Heart left ventricle (tissue), 16 donors: ENCODE data around the gene RARRES1. TPM values are rescaled to one million over a fixed set of nuclear protein-coding genes. Genes with fewer than 3 reads are reported as not detected.

Source experiments
- ATAC-seq, 4 donors: fragments of 200-7000 bp; cut with Tn5 transposase; one replicate each; pipeline ENCODE4 v1.9.1; 2020 to 2022; ENCODE audit warnings: moderate library complexity in 4 of 4, mild to moderate bottlenecking in 3 of 4, moderate number of reproducible peaks in 1 of 4
- DNase-seq, 5 donors: peaks; one replicate each; pipeline ENCODE4 v3.0.0-alpha.2; 2020
- H3K27ac ChIP-seq, 12 donors: fragments of 200-600 bp; sonication (generic) in 4 of 12; one replicate each; pipeline versions ENCODE4 v1.5.0 to v1.8.0; 2016 to 2022; ENCODE audit warnings: mild to moderate bottlenecking in 2 of 12
- H3K27me3 ChIP-seq, 9 donors: fragments of 200-600 bp; sonication (generic) in 2 of 9; one replicate each; pipeline versions ENCODE4 v1.5.1 to v1.8.0; 2016 to 2022; ENCODE audit warnings: mild to moderate bottlenecking in 3 of 9
- H3K36me3 ChIP-seq, 9 donors: fragments of 200-600 bp; sonication (generic) in 2 of 9; one replicate each; pipeline versions ENCODE4 v1.5.0 to v1.8.0; 2018 to 2022; ENCODE audit warnings: mild to moderate bottlenecking in 2 of 9
- H3K4me1 ChIP-seq, 12 donors: fragments of 200-600 bp; sonication (generic) in 4 of 12; one replicate each; pipeline versions ENCODE4 v1.5.0 to v1.8.0; 2016 to 2022; ENCODE audit warnings: mild to moderate bottlenecking in 3 of 12
- H3K4me3 ChIP-seq, 12 donors: fragments of 200-600 bp; sonication (generic) in 4 of 12; one replicate each; pipeline versions ENCODE4 v1.5.0 to v1.8.0; 2017 to 2022; ENCODE audit warnings: mild to moderate bottlenecking in 9 of 12, moderate library complexity in 4 of 12
- H3K9me3 ChIP-seq, 12 donors: fragments of 200-600 bp; sonication (generic) in 4 of 12; one replicate each; pipeline versions ENCODE4 v1.5.0 to v1.8.0; 2016 to 2022; ENCODE audit warnings: mild to moderate bottlenecking in 1 of 12
- CTCF ChIP-seq, 12 donors: fragments of 200-600 bp; sonication (generic) in 4 of 12; IDR thresholded peaks; one replicate each; pipeline versions ENCODE4 v1.5.0 to v1.8.0; 2018 to 2022; ENCODE audit warnings: antibody characterized with exemption in 12 of 12, mild to moderate bottlenecking in 5 of 12
- POLR2A ChIP-seq, 2 donors: fragments of 450-650 bp; IDR thresholded peaks; one replicate each; pipeline ENCODE4 v1.6.1; 2017; ENCODE audit warnings: antibody characterized with exemption in 2 of 2, mild to moderate bottlenecking in 2 of 2, moderate library complexity in 2 of 2
- WGBS, 4 donors: extraction: QIAGEN DNeasy Blood & Tissue Kit in 2 of 4; methylation state at CpG; one replicate each; pipeline versions ENCODE4 v1.1.5 to v1.1.7; 2013 to 2018; 5-methylcytosine and 5-hydroxymethylcytosine counted together
- intact Hi-C, 10 donors: fragments of 100-400 bp; cut with DNase I; formaldehyde crosslinking; loops; one replicate each; pipeline versions ENCODE4 v1.11.1 to v1.14.2; 2022
- polyA plus RNA-seq, 2 donors: library from polyadenylated mRNA; stranded (reverse); fragments of 200-250 nt; gene quantifications; one replicate each; pipeline ENCODE4 v1.2.3, GENCODE V29; 2013
- total RNA-seq, 9 donors: library from RNA; depleted of rRNA in 2 of 9; stranded (reverse); fragments of >200 nt in 2 of 9; fragmentation: NEBNext Ultra II Directional in 3 of 9; extraction: Animal tissue kit (Norgen Biotek cat#: 25700) in 3 of 9; gene quantifications; one replicate each; pipeline versions ENCODE4 v1.1.0 to v1.2.4, GENCODE V29; 2016 to 2023
- donor health status: ischemic (EF 13 %, LVEDD 7.1; RV severe dilation, severe dysfunction).
- donor health status: healthy with polysubstance abuse.
- donor health status: DM: no; HTN: yes; CAD: no.
- donor health status: DM: no; HTN: no; CAD: no.
- donor health status: ischemic (EF 25% LVEDD 6.9; RV normal size, moderate dysfunction).
- donor health status: ischemic (EF 25% LVEDD 5.7; RV mildly dilated, moderate dysfunction).
- donor health status: healthy.
- donor health status: DM: yes; HTN: yes; CAD: no.
- donor health status: ischemic (EF 35%, LVEDD 5.7; RV mildly dilated, moderate dysfunction).
- donor health status: nonischemic (EF 11% LVEDD 7.7; RV severe dilation, severe dysfunction).
- donor health status: DM: yes; HTN: yes; CAD: no.
- donor health status: PGD.
- donor health status: ischemic (EF 29% LVEDD 5.4; RV normal size, mild dysfunction).
- donor health status: nonischemic (EF 23%, LVEDD 6.1; RV moderate dilation, normal function).

Gene RARRES1
- total and polyA plus RNA-seq, 11 donors, result 0.63 to 69.4 (median 3.6) TPM

GRCh38 chr3:158685159-158685558, 47.1 kb downstream of the RARRES1 start:
- peaks cover 0 to 85% (median 40%) of the 10 kb centered on the region in 9 donors for H3K36me3 ChIP-seq
- H3K9me3 ChIP-seq, result no peaks in the 10 kb centered on the region
- DNase-seq (no peak), ATAC-seq (no peak)
- intact Hi-C loops, result no loop called here
- H3K27ac ChIP-seq, result no peak overlapping the region
- no peak for TF ChIP-seq POLR2A (IDR thresholded peaks at IDR 0.05)
- TF ChIP-seq CTCF (IDR thresholded peaks at IDR 0.05), result no peak
- 86 to 89% (median 87%) methylated on average over 2 of the region's 2 CpGs for WGBS, 4 donors
- no peaks in the 10 kb centered on the region for H3K27me3 ChIP-seq
- no peak overlapping the region for H3K4me3 ChIP-seq
- no peaks in the 10 kb centered on the region for H3K4me1 ChIP-seq

GRCh38 chr3:158683230-158683962, 48.9 kb downstream of the RARRES1 start:
- intact Hi-C loops, result no loop called here
- Histone ChIP-seq H3K27me3 (no peaks in the 10 kb centered on the region), H3K4me1 (no peaks in the 10 kb centered on the region), H3K9me3 (no peaks in the 10 kb centered on the region), H3K36me3 (peaks cover 0 to 82% (median 43%) of the 10 kb centered on the region in 9 donors), H3K4me3 (no peak overlapping the region), H3K27ac (no peak overlapping the region)
- TF ChIP-seq CTCF (IDR thresholded peaks at IDR 0.05) (no peak), POLR2A (IDR thresholded peaks at IDR 0.05) (no peak)
- DNase-seq (no peak), ATAC-seq (no peak)
- 89 to 98% (median 95%) methylated on average over 5 of the region's 5 CpGs for WGBS, 4 donors

GRCh38 chr3:158680861-158681260, 51.4 kb downstream of the RARRES1 start:
- ATAC-seq (no peak), DNase-seq (no peak)
- TF ChIP-seq POLR2A (IDR thresholded peaks at IDR 0.05) (no peak), CTCF (IDR thresholded peaks at IDR 0.05) (no peak)

GRCh38 chr3:158679547-158680000, 52.7 kb downstream of the RARRES1 start:
- no peaks in the 10 kb centered on the region for H3K9me3 ChIP-seq
- peaks cover 0 to 74% (median 53%) of the 10 kb centered on the region in 9 donors for H3K36me3 ChIP-seq
- H3K4me1 ChIP-seq, result no peaks in the 10 kb centered on the region
- no peak for TF ChIP-seq CTCF (IDR thresholded peaks at IDR 0.05)
- TF ChIP-seq POLR2A (IDR thresholded peaks at IDR 0.05), result no peak
- intact Hi-C loops, result no loop called here
- ATAC-seq (no peak), DNase-seq (no peak)
- no peak overlapping the region for H3K27ac ChIP-seq
- WGBS, 4 donors, result 27 to 35% (median 33%) methylated on average over 1 of the region's 1 CpG
- no peaks in the 10 kb centered on the region for H3K27me3 ChIP-seq
- H3K4me3 ChIP-seq, result no peak overlapping the region

More at GRCh38 chr3:158680861-158681260, 51.4 kb downstream of the RARRES1 start:
- Histone ChIP-seq H3K36me3 (peaks cover 0 to 83% (median 63%) of the 10 kb centered on the region in 9 donors), H3K9me3 (no peaks in the 10 kb centered on the region), H3K4me3 (no peak overlapping the region), H3K27ac (no peak overlapping the region), H3K27me3 (no peaks in the 10 kb centered on the region), H3K4me1 (no peaks in the 10 kb centered on the region)
- 84 to 90% (median 87%) methylated on average over 2 of the region's 2 CpGs for WGBS, 4 donors
- intact Hi-C loops, result no loop called here
